NOMO-1 (cell line): ENCODE results near the gene ALDH1B1.

ENCODE experiments used
- DNase-seq, 2 experiments: peaks; one replicate each; lab custom pipeline; 2025; ENCODE audit not compliant: unreplicated experiment in 2 of 2; lab: John Stamatoyannopoulos, UW

ALDH1B1 gene

GRCh38 chr9:38413283-38413682, 20.8 kb downstream of the ALDH1B1 start:
- DNase-seq: no peak

- no peak for DNase-seq
Observed at GRCh38 chr9:38414040-38414723, 21.7 kb downstream of the ALDH1B1 start.

- DNase-seq: no peak
Observed at GRCh38 chr9:38415856-38416255, 23.4 kb downstream of the ALDH1B1 start.

- DNase-seq: no peak
Observed at GRCh38 chr9:38416461-38416860, 24.0 kb downstream of the ALDH1B1 start.

- DNase-seq: no peak
Observed at GRCh38 chr9:38417003-38417945, 24.8 kb downstream of the ALDH1B1 start.

GRCh38 chr9:38418366-38418765, 25.9 kb downstream of the ALDH1B1 start:
- DNase-seq: no peak

GRCh38 chr9:38419181-38419580, 26.7 kb downstream of the ALDH1B1 start:
- no peak for DNase-seq

GRCh38 chr9:38421498-38422211, 29.2 kb downstream of the ALDH1B1 start:
- no peak for DNase-seq

GRCh38 chr9:38422555-38423260, 30.2 kb downstream of the ALDH1B1 start:
- no peak for DNase-seq

- DNase-seq: no peak
Observed at GRCh38 chr9:38423273-38423972, 30.9 kb downstream of the ALDH1B1 start.

GRCh38 chr9:38423973-38424843, 31.7 kb downstream of the ALDH1B1 start, which contains the start of gene IGFBPL1:
Gene IGFBPL1 (minus strand): TSS chr9:38424454. CDS start chr9:38424424, 30 bp downstream.
- DNase-seq: no peak

- DNase-seq: no peak
Observed at GRCh38 chr9:38424918-38425317, 32.4 kb downstream of the ALDH1B1 start.

GRCh38 chr9:38428062-38428461, 35.6 kb downstream of the ALDH1B1 start:
- no peak for DNase-seq

- no peak for DNase-seq
Observed at GRCh38 chr9:38431116-38431515, 38.6 kb downstream of the ALDH1B1 start.

- DNase-seq: no peak
Observed at GRCh38 chr9:38432922-38433510, 40.5 kb downstream of the ALDH1B1 start.

- DNase-seq: no peak
Observed at GRCh38 chr9:38434365-38434764, 41.9 kb downstream of the ALDH1B1 start.

- no peak for DNase-seq
Observed at GRCh38 chr9:38434853-38435252, 42.4 kb downstream of the ALDH1B1 start.

GRCh38 chr9:38435521-38435920, 43.0 kb downstream of the ALDH1B1 start:
- no peak for DNase-seq

GRCh38 chr9:38436708-38437107, 44.2 kb downstream of the ALDH1B1 start:
- no peak for DNase-seq
